C4-2B (cell line): ENCODE data around the gene EHHADH.

Experiments used
- ZFX ChIP-seq: fragments of 450-650 bp; IDR thresholded peaks from 2 replicates; pipeline ENCODE4 v1.6.1; 2017
- TF ChIP-seq, protein P1 (sequence below): fragments of 450-650 bp; conservative IDR thresholded peaks from 2 replicates; pipeline ENCODE4 v1.5.1; 2017; ENCODE audit warnings: mild to moderate bottlenecking

DNA sequence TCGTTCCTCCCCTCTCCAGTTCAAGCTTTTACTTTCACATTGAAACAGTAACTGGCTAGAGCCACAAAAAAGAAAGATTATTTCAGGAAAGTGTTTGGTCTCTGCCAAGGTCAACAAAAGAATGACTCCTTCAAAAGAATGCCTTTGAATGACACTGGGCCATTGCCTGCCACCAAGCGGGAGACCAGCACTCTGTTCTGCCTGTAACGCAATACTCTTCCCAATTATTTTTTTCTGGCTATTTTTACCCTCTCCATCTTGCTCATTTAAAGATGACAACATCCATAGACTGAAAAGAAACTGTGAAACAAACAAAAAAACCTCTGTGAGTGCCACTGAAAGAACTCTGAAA is 37.3 kb downstream of the EHHADH start:
- TF ChIP-seq, protein P1, sequence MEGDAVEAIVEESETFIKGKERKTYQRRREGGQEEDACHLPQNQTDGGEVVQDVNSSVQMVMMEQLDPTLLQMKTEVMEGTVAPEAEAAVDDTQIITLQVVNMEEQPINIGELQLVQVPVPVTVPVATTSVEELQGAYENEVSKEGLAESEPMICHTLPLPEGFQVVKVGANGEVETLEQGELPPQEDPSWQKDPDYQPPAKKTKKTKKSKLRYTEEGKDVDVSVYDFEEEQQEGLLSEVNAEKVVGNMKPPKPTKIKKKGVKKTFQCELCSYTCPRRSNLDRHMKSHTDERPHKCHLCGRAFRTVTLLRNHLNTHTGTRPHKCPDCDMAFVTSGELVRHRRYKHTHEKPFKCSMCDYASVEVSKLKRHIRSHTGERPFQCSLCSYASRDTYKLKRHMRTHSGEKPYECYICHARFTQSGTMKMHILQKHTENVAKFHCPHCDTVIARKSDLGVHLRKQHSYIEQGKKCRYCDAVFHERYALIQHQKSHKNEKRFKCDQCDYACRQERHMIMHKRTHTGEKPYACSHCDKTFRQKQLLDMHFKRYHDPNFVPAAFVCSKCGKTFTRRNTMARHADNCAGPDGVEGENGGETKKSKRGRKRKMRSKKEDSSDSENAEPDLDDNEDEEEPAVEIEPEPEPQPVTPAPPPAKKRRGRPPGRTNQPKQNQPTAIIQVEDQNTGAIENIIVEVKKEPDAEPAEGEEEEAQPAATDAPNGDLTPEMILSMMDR, result no peak
- no peak for TF ChIP-seq ZFX
